ENCODE measurements around the gene TNS1.

GRCh38 chr2:217989221-217989948 is 13.4 kb downstream of the TNS1 start:
- TF ChIP-seq EZH2 (IDR thresholded peaks at IDR 0.05) (no peak), CTCF (IDR thresholded peaks at IDR 0.05) (no peak), EZH2phosphoT487 (IDR thresholded peaks at IDR 0.05) (no peak)
